ENCODE data around the gene DNAJB13. TPM values are rescaled to one million over a fixed set of nuclear protein-coding genes. Genes with fewer than 3 reads are reported as not detected.

DNAJB13 gene
- total and polyA plus RNA-seq, 10 of the 15 experiments (the other 5 are each of a cell fraction or from before 2014, with no cell fraction given) = 0.07 to 0.76 (median 0.15) TPM; not detected in 7

DNA sequence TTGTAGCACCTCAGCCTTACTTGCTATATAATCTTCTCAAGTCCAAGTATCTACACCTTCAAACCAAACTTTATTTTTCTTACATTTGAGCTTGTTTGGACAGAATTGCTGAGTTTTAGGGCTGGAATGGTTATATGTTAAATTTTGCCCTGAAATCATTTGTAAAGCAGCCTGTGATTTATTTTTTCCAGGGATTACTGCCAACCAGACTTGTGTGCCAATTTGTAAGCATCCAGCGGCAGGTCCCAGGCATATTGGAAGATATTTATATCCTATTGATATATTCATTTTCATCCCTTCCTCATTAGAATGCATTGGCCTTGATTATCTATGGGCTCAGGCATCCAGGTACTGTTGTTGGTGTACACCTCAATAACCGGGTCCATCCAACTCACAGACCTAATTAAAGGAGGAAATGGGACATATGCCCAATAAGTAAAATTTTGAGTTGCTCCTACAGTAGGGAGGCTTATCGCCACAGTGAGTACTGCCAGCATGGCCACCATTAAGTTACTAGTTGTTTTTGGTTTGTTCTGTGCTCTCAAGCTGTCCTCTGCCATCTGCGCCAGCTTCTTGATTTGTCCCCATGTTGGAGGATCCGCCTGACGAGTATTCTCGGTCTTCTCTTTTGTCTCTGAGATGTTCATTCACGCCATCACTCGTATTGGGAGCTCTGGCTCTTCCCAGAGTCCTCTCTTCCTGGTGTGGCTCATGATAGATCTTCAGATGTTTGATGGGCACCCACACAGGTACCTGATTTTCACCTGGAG is 9.8 kb upstream of the DNAJB13 start:
- no peak overlapping the region for H3K27ac ChIP-seq (ENCODE audit: control insufficient read depth, insufficient read depth)
- FAIRE-seq = no peak
- ChIA-PET SMC1A (ENCODE audit: uncharacterized antibody, unreplicated experiment) (interaction anchor here (0.8 to 0.9 kb wide), 2 partner anchors 38 to 526 kb away, joined by 3 to 4 read pairs; no protein-coding TSS in a partner anchor), CTCF (interaction anchor here (0.8 to 1.7 kb wide), 2 partner anchors 10 to 589 kb away, joined by 3 to 7 read pairs; no protein-coding TSS in a partner anchor), POLR2A (no interaction called here), RAD21 (ENCODE audit: unreplicated experiment) (no interaction called here)
- H3K4me3 ChIP-seq = no peak overlapping the region
- no peaks in the 10 kb centered on the region for H3K36me3 ChIP-seq (ENCODE audit: control insufficient read depth in 2 of 2, insufficient read depth in 2 of 2, low read length in 1 of 2)
- no peaks in the 10 kb centered on the region for H4K20me1 ChIP-seq (ENCODE audit: control insufficient read depth, insufficient read depth)
- H3K4me2 ChIP-seq (ENCODE audit: control insufficient read depth, insufficient read depth) = no peak overlapping the region
- no TSS peak for BruUV-seq (replicated peaks)
- no peaks in the 10 kb centered on the region for H3K4me1 ChIP-seq (ENCODE audit: control insufficient read depth, insufficient read depth, low read length)
- in situ Hi-C loops (cut with MboI) (no loop called here), intact Hi-C loops (cut with micrococcal nuclease; ENCODE audit: unreplicated experiment) (no loop called here)
- no peak overlapping the region for H2AFZ ChIP-seq (ENCODE audit: control insufficient read depth, low read depth, low read length)
- DNase-seq (ENCODE audit: low read depth, low spot score) = no peak
- TF ChIP-seq, protein P1, sequence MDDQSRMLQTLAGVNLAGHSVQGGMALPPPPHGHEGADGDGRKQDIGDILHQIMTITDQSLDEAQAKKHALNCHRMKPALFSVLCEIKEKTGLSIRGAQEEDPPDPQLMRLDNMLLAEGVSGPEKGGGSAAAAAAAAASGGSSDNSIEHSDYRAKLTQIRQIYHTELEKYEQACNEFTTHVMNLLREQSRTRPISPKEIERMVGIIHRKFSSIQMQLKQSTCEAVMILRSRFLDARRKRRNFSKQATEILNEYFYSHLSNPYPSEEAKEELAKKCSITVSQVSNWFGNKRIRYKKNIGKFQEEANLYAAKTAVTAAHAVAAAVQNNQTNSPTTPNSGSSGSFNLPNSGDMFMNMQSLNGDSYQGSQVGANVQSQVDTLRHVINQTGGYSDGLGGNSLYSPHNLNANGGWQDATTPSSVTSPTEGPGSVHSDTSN (IDR thresholded peaks at IDR 0.05; ENCODE audit: insufficient replicate concordance, low read depth, low read length) = no peak
- TF ChIP-seq ZZZ3 (IDR thresholded peaks at IDR 0.05; ENCODE audit: control insufficient read depth, insufficient read length, low read depth) (no peak), MEF2A (IDR thresholded peaks at IDR 0.05; ENCODE audit: insufficient read depth, low read depth, low read length) (no peak), ZSCAN29 (IDR thresholded peaks at IDR 0.05) (no peak), ZNF24 (IDR thresholded peaks at IDR 0.05) (no peak), POLR2AphosphoS2 (IDR thresholded peaks at IDR 0.05; ENCODE audit: low read depth, low read length) (no peak), IKZF1 (conservative IDR thresholded peaks at IDR 0.05) (no peak), TBL1XR1 (IDR thresholded peaks at IDR 0.05; ENCODE audit: low read depth, low read length) (no peak), NFYB (IDR thresholded peaks at IDR 0.05; ENCODE audit: insufficient read depth, low read depth, low read length) (no peak), FOXM1 (IDR thresholded peaks at IDR 0.05; ENCODE audit: low read depth, low read length) (no peak)
- H3K79me2 ChIP-seq (ENCODE audit: control insufficient read depth, insufficient read depth, low read length) = no peaks in the 10 kb centered on the region
- WGBS (ENCODE audit: insufficient coverage, insufficient replicate concordance, low lambda C conversion rate, missing lambda C conversion rate) = 96% methylated on average over 9 of the region's 9 CpGs
- H3K27me3 ChIP-seq (replicated peaks in 1 of 2; ENCODE audit: control insufficient read depth in 2 of 2, insufficient read depth in 2 of 2, low read length in 1 of 2) = no peaks in the 10 kb centered on the region
- no peaks in the 10 kb centered on the region; the same call in 2 of the 3 replicates for H3K9me3 ChIP-seq (replicated peaks; ENCODE audit: control insufficient read depth, insufficient read depth, low read length)
- H3K9ac ChIP-seq (ENCODE audit: control insufficient read depth, insufficient read depth, low read length) = no peak overlapping the region
- no peak for ATAC-seq

Measured in GM12878 (cell line).